Gastrocnemius medialis (tissue), 4 donors: Measurements from ENCODE around the gene POC1A.

Experiments
- POLR2A ChIP-seq, 2 donors: fragments of 450-650 bp; IDR thresholded peaks; one replicate each; pipeline ENCODE4 v1.6.1; 2017; ENCODE audit warnings: antibody characterized with exemption in 2 of 2, mild to moderate bottlenecking in 2 of 2, moderate library complexity in 2 of 2
- TF ChIP-seq, protein P1 (sequence below), 5 experiments: fragments of 450-650 bp in 3 of 5; fragments of 200-600 bp in 2 of 5; sonication (generic) in 2 of 5; IDR thresholded peaks in 4 of 5; conservative IDR thresholded peaks in 1 of 5; 1 replicate in 4 of 5; 2 replicates in 1 of 5; pipeline ENCODE4 v1.5.1; 2016 to 2019; ENCODE audit warnings: antibody characterized with exemption in 5 of 5, mild to moderate bottlenecking in 3 of 5, moderate library complexity in 3 of 5

GRCh38 chr3:52051444-52051843 lies 102.8 kb downstream of the POC1A start:
- TF ChIP-seq, protein P1, sequence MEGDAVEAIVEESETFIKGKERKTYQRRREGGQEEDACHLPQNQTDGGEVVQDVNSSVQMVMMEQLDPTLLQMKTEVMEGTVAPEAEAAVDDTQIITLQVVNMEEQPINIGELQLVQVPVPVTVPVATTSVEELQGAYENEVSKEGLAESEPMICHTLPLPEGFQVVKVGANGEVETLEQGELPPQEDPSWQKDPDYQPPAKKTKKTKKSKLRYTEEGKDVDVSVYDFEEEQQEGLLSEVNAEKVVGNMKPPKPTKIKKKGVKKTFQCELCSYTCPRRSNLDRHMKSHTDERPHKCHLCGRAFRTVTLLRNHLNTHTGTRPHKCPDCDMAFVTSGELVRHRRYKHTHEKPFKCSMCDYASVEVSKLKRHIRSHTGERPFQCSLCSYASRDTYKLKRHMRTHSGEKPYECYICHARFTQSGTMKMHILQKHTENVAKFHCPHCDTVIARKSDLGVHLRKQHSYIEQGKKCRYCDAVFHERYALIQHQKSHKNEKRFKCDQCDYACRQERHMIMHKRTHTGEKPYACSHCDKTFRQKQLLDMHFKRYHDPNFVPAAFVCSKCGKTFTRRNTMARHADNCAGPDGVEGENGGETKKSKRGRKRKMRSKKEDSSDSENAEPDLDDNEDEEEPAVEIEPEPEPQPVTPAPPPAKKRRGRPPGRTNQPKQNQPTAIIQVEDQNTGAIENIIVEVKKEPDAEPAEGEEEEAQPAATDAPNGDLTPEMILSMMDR (IDR thresholded peaks at IDR 0.05 in 4 of 5, conservative IDR thresholded peaks at IDR 0.05 in 1 of 5) = no peak
- no peak for TF ChIP-seq POLR2A (IDR thresholded peaks at IDR 0.05)
